Measurements from ENCODE around the gene E2F7. TPM values are rescaled to one million over a fixed set of nuclear protein-coding genes. Genes with fewer than 3 reads are reported as not detected.

Gene E2F7
- total and polyA plus RNA-seq, 2 donors (not counting 3 experiments of a cell fraction or from before 2014, with no cell fraction given): 4.7 to 19.8 TPM

- no peak for FAIRE-seq
- no peak overlapping the region for H3K9ac ChIP-seq (replicated peaks; ENCODE audit: extremely low read depth, insufficient read depth, low read length)
- intact Hi-C loops (cut with micrococcal nuclease): no loop called here
- H3K79me2 ChIP-seq (ENCODE audit: control insufficient read depth, insufficient read depth, low read length): no peaks in the 10 kb centered on the region
- no peak overlapping the region for H3K4me2 ChIP-seq (ENCODE audit: insufficient read depth, low read length)
- no TSS peak for BruUV-seq (replicated peaks)
- TF ChIP-seq POLR2A (IDR thresholded peaks at IDR 0.05; ENCODE audit: low read depth, low read length): no peak
- no peak for TF ChIP-seq MYC (IDR thresholded peaks at IDR 0.05; ENCODE audit: low read depth, low read length)
- TF ChIP-seq GATA2 (IDR thresholded peaks at IDR 0.05; ENCODE audit: insufficient read depth, insufficient read length, low read depth, low read length): no peak
- no peak overlapping the region for H3K4me3 ChIP-seq (replicated peaks in 1 of 3; ENCODE audit: insufficient read depth in 1 of 3, low read depth in 1 of 3, low read length in 3 of 3)
- POLR2A ChIA-PET: no interaction called here
- no peaks in the 10 kb centered on the region for H3K27me3 ChIP-seq (ENCODE audit: control insufficient read depth in 2 of 2, insufficient read depth in 2 of 2, low read length in 2 of 2)
- H3K4me1 ChIP-seq (ENCODE audit: control insufficient read depth, extremely low read depth, insufficient read depth, low read length): no peaks in the 10 kb centered on the region
- CTCF ChIA-PET: interaction anchor here (1.0 to 1.2 kb wide), 2 partner anchors 32 to 110 kb away, joined by 3 to 6 read pairs; no protein-coding TSS in a partner anchor
- H3K27ac ChIP-seq (ENCODE audit: insufficient read depth, low read depth, low read length): no peak overlapping the region
- dilution Hi-C loops (cut with MboI; ENCODE audit: extremely low pct_ligation_motif_present, low sequenced_read_pairs): no loop called here
- H3K9me3 ChIP-seq (replicated peaks; ENCODE audit: control insufficient read depth, insufficient read depth, low read length): no peaks in the 10 kb centered on the region
- H3K9me1 ChIP-seq (replicated peaks; ENCODE audit: control insufficient read depth, extremely low read depth, insufficient read depth, low read length): no peaks in the 10 kb centered on the region
- H4K20me1 ChIP-seq (replicated peaks; ENCODE audit: control insufficient read depth, extremely low read depth, insufficient read depth, low read length): no peaks in the 10 kb centered on the region
- no peak overlapping the region for H2AFZ ChIP-seq (ENCODE audit: low read depth, low read length)
- no peak for DNase-seq (ENCODE audit: low read depth, low spot score)
- H3K36me3 ChIP-seq (ENCODE audit: control insufficient read depth in 2 of 2, extremely low read depth in 1 of 2, insufficient read depth in 2 of 2, low read length in 2 of 2): peaks cover 0 to 27% of the 10 kb centered on the region in 2 experiments
These were observed 22.5 kb downstream of the E2F7 start for GRCh38 chr12:77042833-77043232.

- peaks cover 0 to 15% of the 10 kb centered on the region in 2 experiments for H3K36me3 ChIP-seq (ENCODE audit: control insufficient read depth in 2 of 2, extremely low read depth in 1 of 2, insufficient read depth in 2 of 2, low read length in 2 of 2)
- CTCF ChIA-PET: no interaction called here
These were observed 25.1 kb downstream of the E2F7 start for GRCh38 chr12:77040231-77040630.

More at GRCh38 chr12:77040231-77040630, 25.1 kb downstream of the E2F7 start:
- Histone ChIP-seq H3K4me3 (replicated peaks in 1 of 3; ENCODE audit: insufficient read depth in 1 of 3, low read depth in 1 of 3, low read length in 3 of 3) (no peak overlapping the region), H4K20me1 (replicated peaks; ENCODE audit: control insufficient read depth, extremely low read depth, insufficient read depth, low read length) (no peaks in the 10 kb centered on the region), H3K4me1 (ENCODE audit: control insufficient read depth, extremely low read depth, insufficient read depth, low read length) (no peaks in the 10 kb centered on the region), H3K9ac (replicated peaks; ENCODE audit: extremely low read depth, insufficient read depth, low read length) (no peak overlapping the region), H3K27ac (ENCODE audit: insufficient read depth, low read depth, low read length) (no peak overlapping the region), H3K9me3 (replicated peaks; ENCODE audit: control insufficient read depth, insufficient read depth, low read length) (no peaks in the 10 kb centered on the region), H3K79me2 (ENCODE audit: control insufficient read depth, insufficient read depth, low read length) (no peaks in the 10 kb centered on the region), H2AFZ (ENCODE audit: low read depth, low read length) (no peak overlapping the region), H3K9me1 (replicated peaks; ENCODE audit: control insufficient read depth, extremely low read depth, insufficient read depth, low read length) (no peaks in the 10 kb centered on the region), H3K4me2 (ENCODE audit: insufficient read depth, low read length) (no peak overlapping the region), H3K27me3 (ENCODE audit: control insufficient read depth in 2 of 2, insufficient read depth in 2 of 2, low read length in 2 of 2) (no peaks in the 10 kb centered on the region)
- intact Hi-C loops (cut with micrococcal nuclease) (no loop called here), dilution Hi-C loops (cut with MboI; ENCODE audit: extremely low pct_ligation_motif_present, low sequenced_read_pairs) (no loop called here)
- POLR2A ChIA-PET: interaction anchor here (0.6 kb wide), 1 partner anchor 374 kb away, joined by 4 read pairs; no protein-coding TSS in a partner anchor
- BruUV-seq (replicated peaks): no TSS peak
- FAIRE-seq (no peak), DNase-seq (ENCODE audit: low read depth, low spot score) (no peak)
- TF ChIP-seq JUN (IDR thresholded peaks at IDR 0.05; ENCODE audit: borderline replicate concordance, insufficient read depth, insufficient read length, low read depth) (no peak), MAX (IDR thresholded peaks at IDR 0.05; ENCODE audit: insufficient read depth, insufficient read length) (no peak), CTCF (IDR thresholded peaks at IDR 0.05; ENCODE audit: extremely low read depth in 1 of 2, insufficient read depth in 1 of 2, low read depth in 1 of 2, low read length in 2 of 2) (no peak), MYC (IDR thresholded peaks at IDR 0.05; ENCODE audit: low read depth, low read length) (no peak), GATA2 (IDR thresholded peaks at IDR 0.05; ENCODE audit: insufficient read depth, insufficient read length, low read depth, low read length) (no peak), FOS (IDR thresholded peaks at IDR 0.05; ENCODE audit: borderline replicate concordance, insufficient read depth, low read length) (no peak)
